Activated T-cell treated with anti-CD3 and anti-CD28 coated beads, Interleukin-2, amount 50 U/mL, for 24 hours (primary cell): ENCODE data around the gene P2RX3.

ENCODE experiments used
- DNase-seq: peaks from one replicate; pipeline ENCODE4 v3.0.0-alpha.2; 2020
- H3K27ac Mint-ChIP-seq: 2 replicates; pipeline ENCODE4 v1.8.0; 2020; ENCODE audit warnings: mild to moderate bottlenecking, mixed read lengths
- H3K27me3 Mint-ChIP-seq: 2 replicates; pipeline ENCODE4 v1.8.0; 2020; ENCODE audit warnings: mixed read lengths
- H3K36me3 Mint-ChIP-seq: 2 replicates; pipeline ENCODE4 v1.8.0; 2020; ENCODE audit warnings: low read depth, mixed read lengths
- H3K4me1 Mint-ChIP-seq: 2 replicates; pipeline ENCODE4 v1.8.0; 2020; ENCODE audit warnings: low read depth, mixed read lengths
- H3K4me3 Mint-ChIP-seq: 2 replicates; pipeline ENCODE4 v1.8.0; 2020; ENCODE audit warnings: mild to moderate bottlenecking, moderate library complexity, mixed read lengths
- H3K9me3 Mint-ChIP-seq: 2 replicates; pipeline ENCODE4 v1.8.0; 2020; ENCODE audit warnings: mixed read lengths

Gene P2RX3

DNA sequence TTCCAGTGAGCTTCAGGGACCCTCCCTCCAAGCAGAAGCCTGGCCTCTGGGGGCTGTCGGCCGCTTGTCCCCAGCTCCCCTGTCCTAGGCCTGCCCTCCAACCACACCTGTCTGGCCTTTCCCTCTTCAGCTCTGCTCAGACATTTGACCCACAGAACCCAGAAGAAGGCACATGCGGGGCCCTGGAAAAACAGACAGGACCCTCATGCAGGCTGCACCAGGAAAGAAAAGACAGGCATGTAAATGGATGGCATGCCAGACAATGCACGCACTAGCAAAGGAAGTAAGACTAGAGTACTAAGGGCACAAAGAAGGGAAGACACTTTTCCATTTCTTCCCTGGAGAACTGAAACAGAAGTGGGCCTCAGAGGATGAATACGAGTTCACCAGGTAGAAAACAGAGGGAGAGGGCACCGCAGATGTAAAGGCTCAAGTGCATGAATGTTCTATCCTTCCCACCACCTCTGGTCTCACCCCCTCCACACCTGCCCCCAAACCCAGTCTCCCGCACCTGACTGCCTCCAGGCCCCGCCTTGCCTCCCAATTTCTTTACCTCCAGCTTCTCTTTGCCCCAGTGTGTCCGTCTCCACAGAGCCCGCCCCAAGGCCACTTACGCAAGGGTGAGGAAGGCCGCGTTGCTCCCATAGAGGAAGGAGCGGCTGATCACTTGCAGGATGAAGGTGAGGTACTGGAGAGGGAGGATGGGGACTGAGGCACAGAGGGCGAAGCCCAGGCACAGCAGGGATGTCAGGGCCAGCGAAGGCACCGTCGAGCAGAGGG is 71.4 kb downstream of the P2RX3 start:
- Mint-ChIP-seq H3K4me1 (peaks cover 86% of the 10 kb centered on the region), H3K4me3 (no peak overlapping the region), H3K36me3 (peaks cover 95% of the 10 kb centered on the region), H3K9me3 (no peaks in the 10 kb centered on the region), H3K27ac (peak overlapping the region; percentile 96), H3K27me3 (no peaks in the 10 kb centered on the region)
- peak; percentile 28 for DNase-seq

DNA sequence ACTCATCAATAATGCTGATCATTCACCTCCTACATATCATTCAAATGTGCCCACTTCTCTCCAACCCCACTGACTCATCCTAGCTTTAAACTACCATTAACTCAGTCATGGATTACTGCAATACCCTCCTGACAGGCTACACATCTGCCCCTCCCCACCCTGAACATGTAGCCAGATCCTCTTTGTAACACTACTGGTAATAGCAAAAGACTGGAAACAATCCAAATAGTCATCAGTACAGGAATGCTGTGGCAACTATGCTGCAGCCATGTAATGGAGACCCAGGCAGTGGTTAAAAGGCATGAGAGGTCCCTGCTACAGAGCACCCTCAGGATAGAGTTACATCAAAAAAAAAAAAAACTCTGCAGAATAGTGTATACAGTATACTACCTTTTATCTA is 72.1 kb downstream of the P2RX3 start:
- peaks cover 95% of the 10 kb centered on the region for H3K36me3 Mint-ChIP-seq
- H3K4me1 Mint-ChIP-seq, result peaks cover 86% of the 10 kb centered on the region
- H3K4me3 Mint-ChIP-seq, result no peak overlapping the region
- peak; percentile 12 for DNase-seq
- no peaks in the 10 kb centered on the region for H3K27me3 Mint-ChIP-seq
- peak overlapping the region; percentile 96 for H3K27ac Mint-ChIP-seq
- H3K9me3 Mint-ChIP-seq, result no peaks in the 10 kb centered on the region

DNA sequence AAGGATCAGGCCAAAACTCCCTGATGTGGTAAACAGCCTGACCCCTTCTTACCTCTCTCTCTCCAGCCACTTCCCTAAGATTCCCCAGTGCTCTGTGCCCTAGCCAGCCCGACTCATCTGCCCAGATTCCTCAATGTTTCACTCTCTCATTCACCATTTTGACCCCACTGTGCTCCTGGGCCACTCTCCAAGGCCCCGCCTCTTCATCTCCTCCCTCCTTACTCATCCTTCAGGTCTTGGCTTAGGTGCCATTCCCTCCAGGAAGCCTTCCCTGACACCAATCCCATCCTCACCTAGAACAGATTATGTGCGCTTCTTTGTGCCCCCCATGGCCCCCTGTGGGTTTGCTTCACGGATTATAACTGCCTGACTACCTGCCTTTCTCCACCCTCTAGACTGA is 75.5 kb downstream of the P2RX3 start:
- Mint-ChIP-seq H3K27ac (peak overlapping the region; percentile 71), H3K4me3 (no peak overlapping the region), H3K4me1 (peaks cover 76% of the 10 kb centered on the region), H3K27me3 (no peaks in the 10 kb centered on the region), H3K36me3 (peaks cover 94% of the 10 kb centered on the region), H3K9me3 (no peaks in the 10 kb centered on the region)
- DNase-seq, result no peak

DNA sequence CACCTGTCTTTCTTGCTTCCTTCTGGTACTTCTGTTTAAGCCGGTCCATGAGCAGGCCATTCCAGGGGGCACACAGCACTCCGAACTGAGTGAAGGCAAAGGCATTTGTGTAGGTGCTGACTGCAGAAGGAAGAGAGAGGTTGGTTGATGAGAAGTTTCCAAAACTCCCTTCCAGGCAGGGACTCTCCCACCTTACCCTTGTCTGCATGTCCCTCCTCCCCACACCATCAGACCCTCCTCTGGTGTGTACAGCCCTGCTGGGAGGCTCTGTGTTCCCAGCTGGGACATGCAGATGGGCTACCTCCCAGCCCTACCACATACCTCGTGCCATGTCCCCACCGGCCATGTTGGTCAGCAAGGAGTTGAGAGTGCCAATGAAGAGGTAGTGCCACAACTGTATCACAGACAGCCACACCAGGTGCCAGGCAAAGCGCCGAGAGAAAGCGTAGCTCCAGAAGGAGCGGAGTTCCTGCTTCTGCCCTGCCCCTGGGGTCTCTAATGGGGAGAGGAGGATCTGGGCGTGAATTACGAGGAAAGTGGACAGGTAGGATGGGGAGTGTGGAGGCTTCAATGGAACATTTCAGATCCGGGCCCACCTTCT is 76.6 kb downstream of the P2RX3 start:
- H3K9me3 Mint-ChIP-seq, result no peaks in the 10 kb centered on the region
- peak overlapping the region; percentile 71 for H3K27ac Mint-ChIP-seq
- no peak overlapping the region for H3K4me3 Mint-ChIP-seq
- DNase-seq, result peak; percentile 29
- H3K4me1 Mint-ChIP-seq, result peaks cover 72% of the 10 kb centered on the region
- peaks cover 94% of the 10 kb centered on the region for H3K36me3 Mint-ChIP-seq
- no peaks in the 10 kb centered on the region for H3K27me3 Mint-ChIP-seq

DNA sequence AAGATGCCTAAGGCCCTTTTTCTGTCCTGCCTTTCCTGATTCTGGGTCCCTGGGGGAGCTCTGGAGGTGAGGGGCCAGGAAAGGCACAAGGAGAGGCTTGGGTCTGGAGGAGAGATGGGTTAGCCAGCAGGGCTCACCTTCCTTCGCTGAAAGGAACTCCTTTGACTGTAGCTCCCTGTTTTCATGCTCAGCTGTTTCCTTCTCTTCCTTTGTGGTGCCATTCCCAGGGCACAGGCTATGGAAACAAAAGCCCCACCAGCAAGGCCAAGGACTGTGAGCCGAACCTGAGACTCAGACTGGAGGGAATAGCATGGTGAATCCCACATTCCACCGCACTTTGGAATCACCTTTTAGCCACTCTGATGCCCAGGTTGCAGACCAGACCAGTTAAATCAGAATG is 78.3 kb downstream of the P2RX3 start:
- peak; percentile 12 for DNase-seq
- Mint-ChIP-seq H3K27me3 (no peaks in the 10 kb centered on the region), H3K9me3 (no peaks in the 10 kb centered on the region), H3K4me1 (peaks cover 77% of the 10 kb centered on the region), H3K36me3 (peaks cover 98% of the 10 kb centered on the region), H3K4me3 (no peak overlapping the region), H3K27ac (peak overlapping the region; percentile 71)

DNA sequence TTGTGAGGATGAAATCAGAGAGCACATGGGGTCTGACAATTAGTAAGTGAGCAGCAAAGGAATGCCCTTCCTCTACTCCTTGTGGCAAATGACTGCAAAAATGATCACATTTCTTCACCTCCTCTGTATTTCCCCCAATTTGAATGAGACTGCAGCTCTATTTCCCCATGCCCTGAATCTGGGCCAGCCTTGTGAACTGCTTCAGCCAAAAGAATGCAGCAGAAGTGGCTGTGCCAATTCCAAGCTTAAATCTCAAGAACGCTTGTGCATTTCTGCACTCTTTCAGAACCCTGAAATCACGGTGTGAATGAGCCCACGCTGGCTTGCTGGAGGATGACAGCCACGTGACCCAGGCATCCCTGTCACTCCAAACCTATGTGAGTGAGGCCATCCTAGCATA is 78.9 kb downstream of the P2RX3 start:
- H3K36me3 Mint-ChIP-seq, result peaks cover 99% of the 10 kb centered on the region
- peaks cover 80% of the 10 kb centered on the region for H3K4me1 Mint-ChIP-seq
- H3K27ac Mint-ChIP-seq, result peak overlapping the region; percentile 71
- H3K27me3 Mint-ChIP-seq, result no peaks in the 10 kb centered on the region
- no peak for DNase-seq
- no peak overlapping the region for H3K4me3 Mint-ChIP-seq
- H3K9me3 Mint-ChIP-seq, result no peaks in the 10 kb centered on the region

DNA sequence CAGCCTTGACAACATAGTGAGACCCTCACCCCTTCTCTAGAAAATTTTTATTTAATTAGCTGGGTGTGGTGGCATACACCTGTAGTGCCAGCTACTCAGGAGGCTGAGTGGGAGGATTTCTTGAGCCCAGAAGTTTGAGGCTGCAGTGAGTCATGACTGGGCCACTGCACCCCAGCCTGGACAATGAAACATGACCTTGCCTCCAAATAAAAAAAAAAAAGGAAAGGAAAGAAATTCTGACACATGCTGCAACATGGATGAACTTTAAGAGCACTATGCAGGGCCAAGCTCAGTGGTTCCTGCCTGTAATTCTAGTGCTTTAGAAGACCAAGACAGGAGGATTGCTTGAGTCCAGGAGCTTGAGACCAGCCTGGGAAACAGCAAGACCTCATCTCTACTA is 80.0 kb downstream of the P2RX3 start:
- Mint-ChIP-seq H3K4me3 (no peak overlapping the region), H3K27ac (no peak overlapping the region), H3K36me3 (peaks cover 99% of the 10 kb centered on the region), H3K9me3 (no peaks in the 10 kb centered on the region), H3K27me3 (no peaks in the 10 kb centered on the region), H3K4me1 (peaks cover 84% of the 10 kb centered on the region)
- peak; percentile 6 for DNase-seq

DNA sequence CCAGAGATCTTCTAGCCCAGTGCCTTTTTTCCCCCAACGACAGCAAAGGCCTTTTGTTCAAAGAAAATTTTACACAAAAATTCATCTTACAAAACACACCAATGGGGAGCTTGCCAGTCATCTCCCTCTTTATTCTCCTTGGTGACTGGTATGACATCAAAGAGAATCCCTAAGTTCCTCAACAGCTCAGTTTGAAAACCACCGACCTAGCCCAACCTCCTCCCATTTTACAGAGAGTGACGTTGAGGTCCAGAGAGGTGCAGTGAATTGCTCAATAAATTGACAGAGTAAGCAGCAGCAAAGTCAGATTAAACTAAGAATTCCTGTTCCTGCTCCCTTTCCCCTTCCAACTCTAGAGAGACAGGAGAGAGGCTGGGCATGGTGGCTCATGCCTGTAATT is 81.0 kb downstream of the P2RX3 start:
- Mint-ChIP-seq H3K9me3 (no peaks in the 10 kb centered on the region), H3K4me3 (no peak overlapping the region), H3K4me1 (peaks cover 84% of the 10 kb centered on the region), H3K27ac (peak overlapping the region; percentile 14), H3K27me3 (no peaks in the 10 kb centered on the region), H3K36me3 (peaks cover 99% of the 10 kb centered on the region)
- no peak for DNase-seq

DNA sequence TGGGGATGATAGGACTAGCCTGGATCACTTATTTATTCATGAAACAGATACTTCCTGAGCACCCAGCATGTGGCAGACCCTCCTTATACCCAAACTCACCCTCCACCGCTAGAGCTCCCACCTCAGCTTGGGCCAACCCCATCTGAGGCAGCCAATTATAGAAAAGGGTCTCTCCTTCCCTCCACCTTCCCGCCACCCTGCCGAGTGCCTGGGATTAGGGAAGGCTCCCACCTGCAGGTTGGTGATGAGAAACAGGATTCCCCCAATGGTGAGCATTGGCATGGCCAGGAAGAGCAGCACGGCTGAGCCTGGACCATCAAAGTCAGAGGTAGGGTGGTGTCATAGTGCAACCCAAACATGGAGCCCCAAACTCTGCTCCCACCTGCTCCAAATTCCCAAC is 82.9 kb downstream of the P2RX3 start:
- H3K9me3 Mint-ChIP-seq, result no peaks in the 10 kb centered on the region
- H3K4me3 Mint-ChIP-seq, result peak overlapping the region; percentile 98
- peaks cover 100% of the 10 kb centered on the region for H3K36me3 Mint-ChIP-seq
- no peaks in the 10 kb centered on the region for H3K27me3 Mint-ChIP-seq
- H3K27ac Mint-ChIP-seq, result no peak overlapping the region
- H3K4me1 Mint-ChIP-seq, result peaks cover 78% of the 10 kb centered on the region
- no peak for DNase-seq

DNA sequence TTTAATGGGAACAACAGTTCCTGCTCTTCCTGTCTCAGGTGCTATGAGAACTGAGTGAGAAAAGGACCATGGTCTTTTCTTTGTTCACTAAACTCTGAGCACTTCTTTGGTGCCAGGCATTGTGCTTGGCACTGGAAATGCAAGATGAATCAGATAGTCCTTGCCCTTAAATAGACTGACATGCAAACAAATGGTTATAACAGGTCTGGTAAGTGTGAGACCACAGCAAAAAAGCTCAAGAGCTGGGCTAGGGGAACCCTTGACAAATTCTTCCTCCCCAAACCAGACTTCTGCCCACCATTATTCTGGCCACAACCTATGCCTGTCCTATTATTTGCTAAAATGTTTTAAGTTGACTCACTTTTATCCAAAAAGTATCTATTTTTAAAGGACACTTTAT is 83.7 kb downstream of the P2RX3 start:
- peak overlapping the region; percentile 98 for H3K4me3 Mint-ChIP-seq
- no peaks in the 10 kb centered on the region for H3K27me3 Mint-ChIP-seq
- H3K9me3 Mint-ChIP-seq, result no peaks in the 10 kb centered on the region
- H3K4me1 Mint-ChIP-seq, result peaks cover 72% of the 10 kb centered on the region
- no peak for DNase-seq
- peak overlapping the region; percentile 80 for H3K27ac Mint-ChIP-seq
- H3K36me3 Mint-ChIP-seq, result peaks cover 100% of the 10 kb centered on the region
